Stomach (tissue), 9 donors: Measurements from ENCODE around the gene GALNT18. TPM values are rescaled to one million over a fixed set of nuclear protein-coding genes. Genes with fewer than 3 reads are reported as not detected.

ENCODE experiments used
- DNase-seq, 2 donors: peaks; one replicate each; pipeline versions ENCODE4 v3.0.0 to v3.0.0-alpha.2; 2013 to 2019
- H3K27ac ChIP-seq, 5 donors: fragments of 200-600 bp in 4 of 5; sonication (generic) in 4 of 5; one replicate each; pipeline ENCODE4 v1.5.1; 2013 to 2019; ENCODE audit warnings: mild to moderate bottlenecking in 1 of 5, moderate library complexity in 1 of 5
- H3K27me3 ChIP-seq, 3 donors: fragments of 200-600 bp; sonication (generic); one replicate each; pipeline ENCODE4 v1.5.1; 2017 to 2019; ENCODE audit warnings: mixed run types in 1 of 3
- H3K36me3 ChIP-seq, 4 donors: fragments of 200-600 bp; sonication (generic); 1 replicate in 3 of 4; 2 replicates in 1 of 4; pipeline ENCODE4 v1.5.1; 2016 to 2019
- H3K4me1 ChIP-seq, 4 donors: fragments of 200-600 bp; sonication (generic); one replicate each; pipeline ENCODE4 v1.5.1; 2016 to 2019
- H3K4me3 ChIP-seq, 4 donors: fragments of 200-600 bp; sonication (generic) in 3 of 4; one replicate each; pipeline ENCODE4 v1.5.1; 2016 to 2019; ENCODE audit warnings: mild to moderate bottlenecking in 1 of 4
- H3K9me3 ChIP-seq, 4 donors: fragments of 200-600 bp; sonication (generic); one replicate each; pipeline ENCODE4 v1.5.1; 2016 to 2019
- CTCF ChIP-seq, 7 experiments: fragments of 450-650 bp in 4 of 7; fragments of 200-600 bp in 3 of 7; sonication (generic) in 3 of 7; IDR thresholded peaks; one replicate each; pipeline ENCODE4 v1.5.1; 2016 to 2019; ENCODE audit warnings: antibody characterized with exemption in 7 of 7, control low read depth in 2 of 7, mild to moderate bottlenecking in 1 of 7
- EP300 ChIP-seq: sonication (generic); formaldehyde crosslinking; IDR thresholded peaks from one replicate; pipeline ENCODE4 v1.6.1; 2017; ENCODE audit warnings: antibody characterized with exemption
- POLR2A ChIP-seq, 4 donors: fragments of 450-650 bp; IDR thresholded peaks; one replicate each; pipeline ENCODE4 v1.6.1; 2016; ENCODE audit warnings: antibody characterized with exemption in 4 of 4, control low read depth in 2 of 4, mild to moderate bottlenecking in 1 of 4, moderate library complexity in 1 of 4
- POLR2AphosphoS5 ChIP-seq, 3 donors: sonication (generic); formaldehyde crosslinking; IDR thresholded peaks; one replicate each; pipeline ENCODE4 v1.6.1; 2016; ENCODE audit warnings: antibody characterized with exemption in 3 of 3
- WGBS, 5 donors: extraction: QIAGEN DNeasy Blood & Tissue Kit in 3 of 5; methylation state at CpG; one replicate each; pipeline versions ENCODE4 v1.1.5 to v1.1.7; 2013 to 2018; 5-methylcytosine and 5-hydroxymethylcytosine counted together
- intact Hi-C: fragments of 100-400 bp; cut with DNase I; formaldehyde crosslinking; loops from one replicate; pipeline ENCODE4 v1.15.1; 2023; ENCODE audit warnings: low total_unique reads
- polyA plus RNA-seq, 3 donors: library from polyadenylated mRNA; stranded (reverse); fragments of 200-250 nt; gene quantifications; one replicate each; pipeline ENCODE4 v1.2.3, GENCODE V29; 2013
- total RNA-seq, 5 donors: library from RNA; depleted of rRNA; stranded (reverse); fragments of >200 nt; gene quantifications; one replicate each; pipeline versions ENCODE4 v1.1.0 to v1.2.3, GENCODE V29; 2014 to 2016
- donor health status: healthy with polysubstance abuse.
- donor health status: Bipolar disorder and iron deficiency.
- donor health status: healthy.

The GALNT18 gene
- total and polyA plus RNA-seq, 8 donors = 0.58 to 16.1 (median 2.7) TPM

GRCh38 chr11:11262171-11262920, 359.5 kb downstream of the GALNT18 start:
- no peak for DNase-seq
- no peak for TF ChIP-seq POLR2AphosphoS5 (IDR thresholded peaks at IDR 0.05)
- TF ChIP-seq POLR2A (IDR thresholded peaks at IDR 0.05) = no peak
- TF ChIP-seq CTCF (IDR thresholded peaks at IDR 0.05) = no peak
- no peak for TF ChIP-seq EP300
- Histone ChIP-seq H3K27me3 (peaks cover 0 to 8% (median 0%) of the 10 kb centered on the region in 3 donors), H3K9me3 (no peaks in the 10 kb centered on the region), H3K4me1 (no peaks in the 10 kb centered on the region), H3K4me3 (no peak overlapping the region), H3K27ac (no peak overlapping the region), H3K36me3 (no peaks in the 10 kb centered on the region)
- intact Hi-C loops = no loop called here
- 78 to 86% (median 85%) methylated on average over 5 of the region's 5 CpGs for WGBS, 5 donors

- no peak for DNase-seq
- peaks cover 0 to 8% (median 0%) of the 10 kb centered on the region in 3 donors for H3K27me3 ChIP-seq
- no peaks in the 10 kb centered on the region for H3K36me3 ChIP-seq
- H3K4me1 ChIP-seq = no peaks in the 10 kb centered on the region
- H3K9me3 ChIP-seq = no peaks in the 10 kb centered on the region
- no peak overlapping the region for H3K27ac ChIP-seq
- TF ChIP-seq POLR2A (IDR thresholded peaks at IDR 0.05) (no peak), POLR2AphosphoS5 (IDR thresholded peaks at IDR 0.05) (no peak), EP300 (no peak), CTCF (IDR thresholded peaks at IDR 0.05) (no peak)
- no peak overlapping the region for H3K4me3 ChIP-seq
- intact Hi-C loops = no loop called here
- WGBS, 5 donors = 61 to 77% (median 67%) methylated on average over 5 of the region's 5 CpGs
Observed at GRCh38 chr11:11261629-11262028, 360.2 kb downstream of the GALNT18 start.

GRCh38 chr11:11260903-11261302, 360.9 kb downstream of the GALNT18 start:
- TF ChIP-seq POLR2AphosphoS5 (IDR thresholded peaks at IDR 0.05) (no peak), POLR2A (IDR thresholded peaks at IDR 0.05) (no peak), CTCF (IDR thresholded peaks at IDR 0.05) (no peak), EP300 (no peak)
- Histone ChIP-seq H3K27ac (no peak overlapping the region), H3K27me3 (peaks cover 0 to 8% (median 0%) of the 10 kb centered on the region in 3 donors), H3K36me3 (no peaks in the 10 kb centered on the region), H3K4me1 (no peaks in the 10 kb centered on the region), H3K4me3 (no peak overlapping the region), H3K9me3 (no peaks in the 10 kb centered on the region)
- intact Hi-C loops = no loop called here
- no peak for DNase-seq
- 64 to 86% (median 73%) methylated on average over 4 of the region's 4 CpGs for WGBS, 5 donors

GRCh38 chr11:11253995-11254394, 367.8 kb downstream of the GALNT18 start:
- TF ChIP-seq POLR2AphosphoS5 (IDR thresholded peaks at IDR 0.05) (no peak), POLR2A (IDR thresholded peaks at IDR 0.05) (no peak), CTCF (IDR thresholded peaks at IDR 0.05) (no peak), EP300 (no peak)
- no peak overlapping the region for H3K27ac ChIP-seq
- no peaks in the 10 kb centered on the region for H3K4me1 ChIP-seq
- H3K4me3 ChIP-seq = no peak overlapping the region
- no peaks in the 10 kb centered on the region for H3K27me3 ChIP-seq
- no peak for DNase-seq
- no peaks in the 10 kb centered on the region for H3K36me3 ChIP-seq
- intact Hi-C loops = no loop called here
- 80 to 92% (median 84%) methylated on average over 5 of the region's 5 CpGs for WGBS, 5 donors
- H3K9me3 ChIP-seq = no peaks in the 10 kb centered on the region
